Glutamatergic neuron (in vitro differentiated cells): ENCODE data around the gene GAP43. TPM values are rescaled to one million over a fixed set of nuclear protein-coding genes. Genes with fewer than 3 reads are reported as not detected.

Experiments used
- DNase-seq: peaks from one replicate; pipeline ENCODE4 v3.0.0; 2022
- H3K27ac Mint-ChIP-seq: one replicate; pipeline ENCODE4 v1.8.0; 2020; ENCODE audit warnings: mild to moderate bottlenecking, mixed read lengths, inconsistent platforms; ENCODE audit not compliant: unreplicated experiment
- H3K27me3 Mint-ChIP-seq: one replicate; pipeline ENCODE4 v1.8.0; 2020; ENCODE audit warnings: mild to moderate bottlenecking, moderate library complexity, mixed read lengths, inconsistent platforms; ENCODE audit not compliant: unreplicated experiment
- H3K36me3 Mint-ChIP-seq: one replicate; pipeline ENCODE4 v1.8.0; 2020; ENCODE audit warnings: mild to moderate bottlenecking, mixed read lengths, inconsistent platforms; ENCODE audit not compliant: unreplicated experiment
- H3K4me1 Mint-ChIP-seq: one replicate; pipeline ENCODE4 v1.8.0; 2020; ENCODE audit warnings: mild to moderate bottlenecking, low read depth, mixed read lengths, inconsistent platforms; ENCODE audit not compliant: unreplicated experiment
- H3K4me3 Mint-ChIP-seq: one replicate; pipeline ENCODE4 v1.8.0; 2020; ENCODE audit warnings: mild to moderate bottlenecking, mixed read lengths, inconsistent platforms; ENCODE audit not compliant: unreplicated experiment
- H3K9me3 Mint-ChIP-seq: one replicate; pipeline ENCODE4 v1.8.0; 2020; ENCODE audit warnings: mild to moderate bottlenecking, moderate library complexity, mixed read lengths, inconsistent platforms; ENCODE audit not compliant: unreplicated experiment
- CTCF ChIP-seq: fragments of 200-600 bp; sonication (generic); IDR thresholded peaks from one replicate; pipeline ENCODE4 v1.5.0; 2021; ENCODE audit not compliant: partially characterized antibody, unreplicated experiment
- total RNA-seq: library from RNA; stranded (reverse); fragmentation: NEBNext Ultra II Directional; extraction: Animal tissue kit (Norgen Biotek cat#: 25700); gene quantifications from one replicate; pipeline ENCODE4 v1.2.1, GENCODE V29; 2021; ENCODE audit not compliant: unreplicated experiment

GAP43 gene
- total RNA-seq, 1 donor from 2014 or later: 684 TPM

- H3K9me3 Mint-ChIP-seq: peaks cover 2% of the 10 kb centered on the region
- DNase-seq: no peak
- peaks cover 4% of the 10 kb centered on the region for H3K27me3 Mint-ChIP-seq
- H3K4me3 Mint-ChIP-seq: no peak overlapping the region
- no peaks in the 10 kb centered on the region for H3K4me1 Mint-ChIP-seq
- H3K27ac Mint-ChIP-seq: no peak overlapping the region
- no peak for TF ChIP-seq CTCF
- H3K36me3 Mint-ChIP-seq: peaks cover 10% of the 10 kb centered on the region
These were observed 27.6 kb upstream of the GAP43 start for GRCh38 chr3:115595611-115596275.

GRCh38 chr3:115598216-115598615, 25.1 kb upstream of the GAP43 start:
- H3K9me3 Mint-ChIP-seq: peaks cover 2% of the 10 kb centered on the region
- no peaks in the 10 kb centered on the region for H3K4me1 Mint-ChIP-seq
- H3K4me3 Mint-ChIP-seq: no peak overlapping the region
- peaks cover 4% of the 10 kb centered on the region for H3K27me3 Mint-ChIP-seq
- TF ChIP-seq CTCF: no peak
- H3K27ac Mint-ChIP-seq: no peak overlapping the region
- no peak for DNase-seq
- H3K36me3 Mint-ChIP-seq: peaks cover 7% of the 10 kb centered on the region

- Mint-ChIP-seq H3K4me1 (no peaks in the 10 kb centered on the region), H3K27ac (no peak overlapping the region), H3K4me3 (no peak overlapping the region), H3K9me3 (peaks cover 2% of the 10 kb centered on the region), H3K27me3 (peaks cover 4% of the 10 kb centered on the region), H3K36me3 (peaks cover 4% of the 10 kb centered on the region)
- no peak for TF ChIP-seq CTCF
- no peak for DNase-seq
These were observed 21.1 kb upstream of the GAP43 start for GRCh38 chr3:115602194-115602593.

GRCh38 chr3:115611630-115612029, 11.7 kb upstream of the GAP43 start:
- Mint-ChIP-seq H3K4me1 (no peaks in the 10 kb centered on the region), H3K27me3 (no peaks in the 10 kb centered on the region)

More at GRCh38 chr3:115611630-115612029, 11.7 kb upstream of the GAP43 start:
- no peak for TF ChIP-seq CTCF
- Mint-ChIP-seq H3K27ac (no peak overlapping the region), H3K36me3 (no peaks in the 10 kb centered on the region), H3K9me3 (no peaks in the 10 kb centered on the region), H3K4me3 (no peak overlapping the region)
- no peak for DNase-seq
